Measurements from ENCODE around the gene EXO1. TPM values are rescaled to one million over a fixed set of nuclear protein-coding genes. Genes with fewer than 3 reads are reported as not detected.

The EXO1 gene
- total and polyA plus RNA-seq, 2 donors (not counting 3 experiments of a cell fraction or from before 2014, with no cell fraction given), result 4.1 to 23.5 TPM

DNA sequence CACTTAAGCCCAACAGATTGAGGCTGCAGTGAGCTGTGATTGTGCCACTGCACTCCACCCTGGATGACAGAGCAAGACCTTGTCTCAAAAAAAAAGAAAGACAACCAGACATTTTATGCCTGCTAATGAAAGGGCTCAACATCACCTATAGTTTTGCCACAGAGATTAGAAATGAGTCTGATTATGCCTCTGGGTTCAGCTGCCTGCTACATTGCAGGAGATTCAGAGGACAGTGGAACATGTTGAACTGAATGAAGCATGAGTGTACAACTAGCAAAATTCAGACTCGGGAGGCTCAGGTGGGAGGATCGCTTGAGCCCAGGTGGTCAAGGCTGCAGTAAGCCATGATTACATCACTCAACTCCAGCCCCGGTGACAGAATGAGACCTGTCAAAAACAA, 46.0 kb downstream of the EXO1 start:
- ChIA-PET POLR2A (no interaction called here), CTCF (no interaction called here)
- FAIRE-seq, result no peak

More for the DNA sequence above, 46.0 kb downstream of the EXO1 start:
- no peaks in the 10 kb centered on the region for H3K36me3 ChIP-seq (ENCODE audit: control insufficient read depth in 2 of 2, extremely low read depth in 1 of 2, insufficient read depth in 2 of 2, low read length in 2 of 2)
- intact Hi-C loops (cut with micrococcal nuclease), result no loop called here
- H3K79me2 ChIP-seq (ENCODE audit: control insufficient read depth, insufficient read depth, low read length), result no peaks in the 10 kb centered on the region
- no TSS peak for BruUV-seq (replicated peaks)
- no peak overlapping the region for H2AFZ ChIP-seq (ENCODE audit: low read depth, low read length)
- H4K20me1 ChIP-seq (replicated peaks; ENCODE audit: control insufficient read depth, extremely low read depth, insufficient read depth, low read length), result no peaks in the 10 kb centered on the region
- no peak overlapping the region for H3K4me2 ChIP-seq (ENCODE audit: insufficient read depth, low read length)
- peaks cover 3% of the 10 kb centered on the region for H3K4me1 ChIP-seq (ENCODE audit: control insufficient read depth, extremely low read depth, insufficient read depth, low read length)
- no peak overlapping the region for H3K4me3 ChIP-seq (replicated peaks in 1 of 3; ENCODE audit: insufficient read depth in 1 of 3, low read depth in 1 of 3, low read length in 3 of 3)
- DNase-seq (ENCODE audit: low read depth, low spot score), result no peak
- H3K9ac ChIP-seq (replicated peaks; ENCODE audit: extremely low read depth, insufficient read depth, low read length), result no peak overlapping the region
- no peak overlapping the region for H3K27ac ChIP-seq (ENCODE audit: insufficient read depth, low read depth, low read length)
- TF ChIP-seq, protein P1, sequence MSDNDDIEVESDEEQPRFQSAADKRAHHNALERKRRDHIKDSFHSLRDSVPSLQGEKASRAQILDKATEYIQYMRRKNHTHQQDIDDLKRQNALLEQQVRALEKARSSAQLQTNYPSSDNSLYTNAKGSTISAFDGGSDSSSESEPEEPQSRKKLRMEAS (IDR thresholded peaks at IDR 0.05; ENCODE audit: insufficient read depth, insufficient read length), result no peak
- TF ChIP-seq, protein P2, sequence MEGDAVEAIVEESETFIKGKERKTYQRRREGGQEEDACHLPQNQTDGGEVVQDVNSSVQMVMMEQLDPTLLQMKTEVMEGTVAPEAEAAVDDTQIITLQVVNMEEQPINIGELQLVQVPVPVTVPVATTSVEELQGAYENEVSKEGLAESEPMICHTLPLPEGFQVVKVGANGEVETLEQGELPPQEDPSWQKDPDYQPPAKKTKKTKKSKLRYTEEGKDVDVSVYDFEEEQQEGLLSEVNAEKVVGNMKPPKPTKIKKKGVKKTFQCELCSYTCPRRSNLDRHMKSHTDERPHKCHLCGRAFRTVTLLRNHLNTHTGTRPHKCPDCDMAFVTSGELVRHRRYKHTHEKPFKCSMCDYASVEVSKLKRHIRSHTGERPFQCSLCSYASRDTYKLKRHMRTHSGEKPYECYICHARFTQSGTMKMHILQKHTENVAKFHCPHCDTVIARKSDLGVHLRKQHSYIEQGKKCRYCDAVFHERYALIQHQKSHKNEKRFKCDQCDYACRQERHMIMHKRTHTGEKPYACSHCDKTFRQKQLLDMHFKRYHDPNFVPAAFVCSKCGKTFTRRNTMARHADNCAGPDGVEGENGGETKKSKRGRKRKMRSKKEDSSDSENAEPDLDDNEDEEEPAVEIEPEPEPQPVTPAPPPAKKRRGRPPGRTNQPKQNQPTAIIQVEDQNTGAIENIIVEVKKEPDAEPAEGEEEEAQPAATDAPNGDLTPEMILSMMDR (IDR thresholded peaks at IDR 0.05; ENCODE audit: extremely low read depth in 1 of 2, insufficient read depth in 1 of 2, low read depth in 1 of 2, low read length in 2 of 2), result no peak
- TF ChIP-seq POLR2AphosphoS5 (IDR thresholded peaks at IDR 0.05; ENCODE audit: insufficient read depth, low read depth, low read length) (no peak), JUN (IDR thresholded peaks at IDR 0.05; ENCODE audit: borderline replicate concordance, insufficient read depth, insufficient read length, low read depth) (no peak), POLR2A (IDR thresholded peaks at IDR 0.05; ENCODE audit: low read depth, low read length) (no peak), EZH2 (IDR thresholded peaks at IDR 0.05; ENCODE audit: borderline replicate concordance, low read depth, low read length, severe bottlenecking) (no peak), FOS (IDR thresholded peaks at IDR 0.05; ENCODE audit: borderline replicate concordance, insufficient read depth, low read length) (no peak), GATA2 (IDR thresholded peaks at IDR 0.05; ENCODE audit: insufficient read depth, insufficient read length, low read depth, low read length) (no peak), MYC (IDR thresholded peaks at IDR 0.05; ENCODE audit: low read depth, low read length) (no peak)
- H3K27me3 ChIP-seq (ENCODE audit: control insufficient read depth in 2 of 2, insufficient read depth in 2 of 2, low read length in 2 of 2), result no peaks in the 10 kb centered on the region
- dilution Hi-C loops (cut with MboI; ENCODE audit: extremely low pct_ligation_motif_present, low sequenced_read_pairs), result no loop called here
- H3K9me1 ChIP-seq (replicated peaks; ENCODE audit: control insufficient read depth, extremely low read depth, insufficient read depth, low read length), result no peaks in the 10 kb centered on the region
- H3K9me3 ChIP-seq (replicated peaks; ENCODE audit: control insufficient read depth, insufficient read depth, low read length), result no peaks in the 10 kb centered on the region
